ENCODE measurements around the gene PI4KA. TPM values are rescaled to one million over a fixed set of nuclear protein-coding genes. Genes with fewer than 3 reads are reported as not detected.

The PI4KA gene
- total RNA-seq, 3 donors from 2014 or later (not counting 1 experiment from before 2014, with no cell fraction given) = 208 to 233 (median 215) TPM

- Histone ChIP-seq H3K27ac (ENCODE audit: low read length) (no peak overlapping the region), H3K4me3 (ENCODE audit: low read length) (no peak overlapping the region), H3K36me3 (ENCODE audit: control insufficient read depth, insufficient read depth, low read length) (no peaks in the 10 kb centered on the region), H3K27me3 (ENCODE audit: control insufficient read depth, insufficient read depth, low read length) (peaks cover 6% of the 10 kb centered on the region), H3K9me3 (ENCODE audit: control insufficient read depth, insufficient read depth, low read length) (peaks cover 6% of the 10 kb centered on the region), H3K4me1 (ENCODE audit: control insufficient read depth, insufficient read depth, low read length) (no peaks in the 10 kb centered on the region)
- intact Hi-C loops (cut with micrococcal nuclease) = no loop called here
- Mint-ChIP-seq H3K4me1 (no peaks in the 10 kb centered on the region), H3K27ac (no peak overlapping the region), H3K4me3 (no peak overlapping the region), H3K9me3 (peaks cover 4 to 6% of the 10 kb centered on the region in 2 donors), H3K27me3 (ENCODE audit: low read depth in 2 of 2) (peaks cover 14 to 20% of the 10 kb centered on the region in 2 donors), H3K36me3 (peaks cover 15% of the 10 kb centered on the region)
- no peak for TF ChIP-seq CTCF (IDR thresholded peaks at IDR 0.05)
- no peak for DNase-seq
- no peak for ATAC-seq
- WGBS (ENCODE audit: insufficient coverage) = no CpG with 5 or more reads among the region's 1 CpG
These were observed 192.1 kb downstream of the PI4KA start for GRCh38 chr22:20666560-20666959.

DNA sequence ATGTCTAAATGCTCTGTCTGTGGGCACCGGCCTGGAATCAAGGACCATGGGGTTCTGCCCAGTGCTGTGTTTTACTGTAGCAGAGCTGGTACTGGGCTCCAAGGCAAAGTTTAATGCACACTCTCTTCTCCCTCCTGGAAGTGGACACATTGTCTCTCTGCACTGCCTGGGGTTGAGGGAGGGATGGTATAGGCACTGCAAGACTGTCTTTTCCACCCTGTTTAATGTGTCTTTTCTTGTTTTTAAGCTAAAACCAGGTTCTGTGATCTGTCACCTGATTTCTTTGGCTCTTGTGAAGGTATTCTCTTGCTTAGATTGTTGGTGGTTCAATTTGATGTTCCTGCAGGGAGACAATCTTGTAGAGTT lies 194.0 kb downstream of the PI4KA start:
- Histone ChIP-seq H3K27me3 (ENCODE audit: control insufficient read depth, insufficient read depth, low read length) (peaks cover 5% of the 10 kb centered on the region), H3K9me3 (ENCODE audit: control insufficient read depth, insufficient read depth, low read length) (peaks cover 6% of the 10 kb centered on the region), H3K4me1 (ENCODE audit: control insufficient read depth, insufficient read depth, low read length) (no peaks in the 10 kb centered on the region), H3K4me3 (ENCODE audit: low read length) (no peak overlapping the region), H3K27ac (ENCODE audit: low read length) (no peak overlapping the region), H3K36me3 (ENCODE audit: control insufficient read depth, insufficient read depth, low read length) (no peaks in the 10 kb centered on the region)
- TF ChIP-seq CTCF (IDR thresholded peaks at IDR 0.05) = no peak
- Mint-ChIP-seq H3K4me3 (no peak overlapping the region), H3K4me1 (no peaks in the 10 kb centered on the region), H3K27ac (no peak overlapping the region), H3K9me3 (peaks cover 4 to 6% of the 10 kb centered on the region in 2 donors), H3K36me3 (peaks cover 15% of the 10 kb centered on the region), H3K27me3 (ENCODE audit: low read depth in 2 of 2) (peaks cover 16 to 39% of the 10 kb centered on the region in 2 donors)
- no peak for ATAC-seq
- WGBS (ENCODE audit: insufficient coverage) = 100% methylated on average over 1 of the region's 1 CpG
- intact Hi-C loops (cut with micrococcal nuclease) = no loop called here
- DNase-seq = no peak

DNA sequence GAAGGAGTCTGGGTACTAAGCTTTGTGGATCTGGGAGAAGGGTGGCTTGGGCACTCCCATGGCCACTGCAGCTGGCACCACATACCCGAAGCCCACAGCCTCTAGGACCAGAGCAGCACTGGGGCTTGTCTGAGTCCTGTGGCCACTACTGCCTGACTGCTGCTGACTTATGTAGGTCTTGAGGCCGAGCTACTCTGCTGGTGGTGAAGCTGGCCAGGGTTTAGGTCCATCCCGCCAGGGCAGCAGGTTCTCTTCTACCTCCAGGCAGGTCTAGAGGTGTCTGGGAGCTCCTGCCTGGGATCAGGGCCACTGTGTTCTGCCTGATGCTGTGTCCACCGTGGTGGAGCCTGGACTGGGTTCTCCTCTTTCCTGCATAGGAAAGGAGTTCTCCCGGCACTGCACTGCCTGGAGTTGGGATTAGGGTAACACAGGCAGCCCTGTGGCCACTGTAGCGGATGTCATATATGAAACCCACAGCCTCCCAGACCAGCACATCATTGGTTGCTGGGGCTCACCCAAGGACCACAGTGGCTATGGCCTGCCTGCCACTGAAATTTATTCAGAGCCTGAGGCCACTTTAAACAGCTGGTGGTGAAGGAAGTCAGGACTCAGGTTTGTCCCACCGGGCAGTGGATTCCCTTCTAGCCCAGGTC lies 194.5 kb downstream of the PI4KA start:
- Histone ChIP-seq H3K27me3 (ENCODE audit: control insufficient read depth, insufficient read depth, low read length) (peaks cover 5% of the 10 kb centered on the region), H3K4me3 (ENCODE audit: low read length) (no peak overlapping the region), H3K36me3 (ENCODE audit: control insufficient read depth, insufficient read depth, low read length) (no peaks in the 10 kb centered on the region), H3K9me3 (ENCODE audit: control insufficient read depth, insufficient read depth, low read length) (peaks cover 6% of the 10 kb centered on the region), H3K27ac (ENCODE audit: low read length) (no peak overlapping the region), H3K4me1 (ENCODE audit: control insufficient read depth, insufficient read depth, low read length) (no peaks in the 10 kb centered on the region)
- H3K4me1 Mint-ChIP-seq = no peaks in the 10 kb centered on the region
- intact Hi-C loops (cut with micrococcal nuclease) = no loop called here
- WGBS (ENCODE audit: insufficient coverage) = 90% methylated on average over 7 of the region's 7 CpGs
- no peak overlapping the region for H3K4me3 Mint-ChIP-seq
- ATAC-seq (no peak), DNase-seq (no peak)
- H3K36me3 Mint-ChIP-seq = peaks cover 15% of the 10 kb centered on the region
- peaks cover 4 to 6% of the 10 kb centered on the region in 2 donors for H3K9me3 Mint-ChIP-seq
- TF ChIP-seq CTCF (IDR thresholded peaks at IDR 0.05) = no peak
- no peak overlapping the region for H3K27ac Mint-ChIP-seq
- H3K27me3 Mint-ChIP-seq (ENCODE audit: low read depth in 2 of 2) = peaks cover 16 to 45% of the 10 kb centered on the region in 2 donors

Data from natural killer cell (primary cell).